Suprapubic skin (tissue), 3 donors: ENCODE measurements around the gene TOMM6.

Experiments used
- EP300 ChIP-seq: sonication (generic); formaldehyde crosslinking; IDR thresholded peaks from one replicate; pipeline ENCODE4 v1.6.1; 2017; ENCODE audit warnings: antibody characterized with exemption
- POLR2A ChIP-seq, 2 donors: fragments of 450-650 bp; IDR thresholded peaks; one replicate each; pipeline ENCODE4 v1.6.1; 2017; ENCODE audit warnings: antibody characterized with exemption in 2 of 2, mild to moderate bottlenecking in 2 of 2, moderate library complexity in 2 of 2
- TF ChIP-seq, protein P1 (sequence below), 2 donors: fragments of 200-600 bp in 1 of 2; fragments of 450-650 bp in 1 of 2; sonication (generic) in 1 of 2; IDR thresholded peaks; one replicate each; pipeline ENCODE4 v1.5.1; 2016 to 2019; ENCODE audit warnings: antibody characterized with exemption in 2 of 2, mild to moderate bottlenecking in 1 of 2, moderate library complexity in 1 of 2

DNA sequence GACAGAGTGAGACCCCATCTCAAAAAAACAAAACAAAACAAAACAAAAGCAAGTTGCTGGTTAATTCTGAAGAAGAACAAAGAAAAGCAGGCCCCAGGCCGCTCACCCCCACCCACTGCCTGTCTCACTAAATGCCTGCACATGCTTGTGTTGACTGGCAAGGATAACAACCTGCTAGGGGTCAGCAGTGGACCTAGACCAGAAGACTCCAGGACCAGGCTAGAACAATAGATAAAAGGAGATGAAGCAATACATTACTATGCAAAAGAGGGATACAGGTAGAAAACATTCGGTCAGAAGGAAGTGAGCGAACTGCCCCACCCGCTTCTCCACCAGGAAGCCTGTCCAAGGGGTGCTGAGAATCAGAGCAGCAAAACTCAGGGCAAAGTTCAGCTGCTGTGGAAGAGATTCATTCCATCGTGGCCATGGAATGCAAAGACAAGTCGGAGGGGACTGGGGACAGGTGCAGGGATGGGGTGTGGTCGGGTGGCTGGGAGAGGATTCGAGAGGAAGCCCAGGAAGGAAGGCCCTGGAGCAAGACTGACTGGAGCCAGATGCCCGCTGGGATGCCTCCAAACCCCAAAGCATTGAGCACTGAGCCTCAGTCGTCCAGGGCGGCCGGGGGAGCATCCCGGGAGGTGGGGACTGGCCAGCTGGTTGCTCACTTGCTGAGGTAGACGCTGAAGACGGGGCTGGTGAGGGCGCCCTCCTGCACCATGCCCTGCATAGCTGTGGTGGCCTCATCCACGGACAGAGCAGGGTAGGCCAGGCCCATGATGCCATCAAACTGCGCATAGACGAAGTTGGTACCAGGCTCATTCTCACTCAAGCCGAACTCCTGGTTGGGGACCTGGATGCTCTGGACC lies 45.6 kb upstream of the TOMM6 start:
- TF ChIP-seq, protein P1, sequence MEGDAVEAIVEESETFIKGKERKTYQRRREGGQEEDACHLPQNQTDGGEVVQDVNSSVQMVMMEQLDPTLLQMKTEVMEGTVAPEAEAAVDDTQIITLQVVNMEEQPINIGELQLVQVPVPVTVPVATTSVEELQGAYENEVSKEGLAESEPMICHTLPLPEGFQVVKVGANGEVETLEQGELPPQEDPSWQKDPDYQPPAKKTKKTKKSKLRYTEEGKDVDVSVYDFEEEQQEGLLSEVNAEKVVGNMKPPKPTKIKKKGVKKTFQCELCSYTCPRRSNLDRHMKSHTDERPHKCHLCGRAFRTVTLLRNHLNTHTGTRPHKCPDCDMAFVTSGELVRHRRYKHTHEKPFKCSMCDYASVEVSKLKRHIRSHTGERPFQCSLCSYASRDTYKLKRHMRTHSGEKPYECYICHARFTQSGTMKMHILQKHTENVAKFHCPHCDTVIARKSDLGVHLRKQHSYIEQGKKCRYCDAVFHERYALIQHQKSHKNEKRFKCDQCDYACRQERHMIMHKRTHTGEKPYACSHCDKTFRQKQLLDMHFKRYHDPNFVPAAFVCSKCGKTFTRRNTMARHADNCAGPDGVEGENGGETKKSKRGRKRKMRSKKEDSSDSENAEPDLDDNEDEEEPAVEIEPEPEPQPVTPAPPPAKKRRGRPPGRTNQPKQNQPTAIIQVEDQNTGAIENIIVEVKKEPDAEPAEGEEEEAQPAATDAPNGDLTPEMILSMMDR (IDR thresholded peaks at IDR 0.05) = no peak
- no peak for TF ChIP-seq EP300
- no peak for TF ChIP-seq POLR2A (IDR thresholded peaks at IDR 0.05)
